K562 (cell line): Measurements from ENCODE around the gene CEP41.

Experiments used
- BCL6 ChIP-seq: fragments of 250-450 bp; sonication (Bioruptor Pico); IDR thresholded peaks from 2 replicates; pipeline ENCODE4 v1.4.0; 2020
- BMI1 ChIP-seq: fragments of 150-350 bp; IDR thresholded peaks from 2 replicates; pipeline ENCODE4 v1.6.1; 2014; ENCODE audit warnings: low read length
- CTCF ChIP-seq, 3 experiments: IDR thresholded peaks in 2 of 3; conservative IDR thresholded peaks in 1 of 3; 2 replicates each; pipeline ENCODE4 v1.5.1; 2011 to 2012; ENCODE audit warnings: low read length in 3 of 3, mild to moderate bottlenecking in 3 of 3, control low read depth in 2 of 3, improper control_type of control experiment in 1 of 3, inconsistent platforms in 1 of 3, low read depth in 1 of 3, mixed read lengths in 1 of 3, moderate library complexity in 1 of 3; ENCODE audit not compliant: insufficient read depth in 2 of 3
- E2F1 ChIP-seq: sonication (generic); formaldehyde crosslinking; IDR thresholded peaks from 2 replicates; pipeline ENCODE4 v1.8.1; 2023; ENCODE audit warnings: mild to moderate bottlenecking, missing genetic modification reagents, moderate library complexity
- FIP1L1 ChIP-seq: fragments of 200-400 bp; formaldehyde crosslinking; IDR thresholded peaks from 2 replicates; pipeline ENCODE4 v1.6.1; 2018; ENCODE audit warnings: mild to moderate bottlenecking, low read depth, low read length; ENCODE audit not compliant: poor library complexity, severe bottlenecking
- MEIS2 ChIP-seq: fragments of 450-650 bp; IDR thresholded peaks from 2 replicates; pipeline ENCODE4 v1.6.1; 2014; ENCODE audit warnings: mild to moderate bottlenecking; ENCODE audit not compliant: partially characterized antibody
- NFE2L1 ChIP-seq: fragments of 450-650 bp; IDR thresholded peaks from 2 replicates; pipeline ENCODE4 v1.6.1; 2016; ENCODE audit warnings: missing genetic modification characterization, low read depth, mild to moderate bottlenecking, missing compliant biosample characterization, moderate library complexity, borderline replicate concordance
- NRF1 ChIP-seq, 2 experiments: fragments of 450-650 bp; IDR thresholded peaks in 1 of 2; conservative IDR thresholded peaks in 1 of 2; 2 replicates each; pipeline ENCODE4 v1.6.1; 2014; ENCODE audit warnings: mild to moderate bottlenecking in 2 of 2
- POLR2AphosphoS5 ChIP-seq: IDR thresholded peaks from 2 replicates; pipeline ENCODE4 v1.6.1; 2011; ENCODE audit warnings: mild to moderate bottlenecking, low read depth, low read length, moderate library complexity; ENCODE audit not compliant: control insufficient read depth, insufficient read depth
- PREB ChIP-seq: sonication (generic); formaldehyde crosslinking; IDR thresholded peaks from 2 replicates; pipeline ENCODE4 v1.8.1; 2023; ENCODE audit warnings: mild to moderate bottlenecking, missing genetic modification reagents
- SMARCE1 ChIP-seq: fragments of 450-650 bp; IDR thresholded peaks from 2 replicates; pipeline ENCODE4 v1.7.1; 2016; ENCODE audit warnings: mild to moderate bottlenecking
- SPI1 ChIP-seq: IDR thresholded peaks from 2 replicates; pipeline ENCODE4 v1.6.1; 2011; ENCODE audit warnings: low read depth, low read length, control low read depth, borderline replicate concordance
- TEAD4 ChIP-seq, 2 experiments: sonication (generic) in 1 of 2; formaldehyde crosslinking in 1 of 2; IDR thresholded peaks; 2 replicates each; pipeline versions ENCODE4 v1.6.1 to v1.8.0; 2012 to 2022; ENCODE audit warnings: borderline replicate concordance in 1 of 2, inconsistent platforms in 1 of 2, low read length in 1 of 2, mild to moderate bottlenecking in 1 of 2, missing genetic modification reagents in 1 of 2
- ZNF263 ChIP-seq: sonication (generic); formaldehyde crosslinking; IDR thresholded peaks from 2 replicates; pipeline ENCODE4 v1.8.0; 2022; ENCODE audit warnings: mild to moderate bottlenecking, missing genetic modification reagents, borderline replicate concordance

DNA sequence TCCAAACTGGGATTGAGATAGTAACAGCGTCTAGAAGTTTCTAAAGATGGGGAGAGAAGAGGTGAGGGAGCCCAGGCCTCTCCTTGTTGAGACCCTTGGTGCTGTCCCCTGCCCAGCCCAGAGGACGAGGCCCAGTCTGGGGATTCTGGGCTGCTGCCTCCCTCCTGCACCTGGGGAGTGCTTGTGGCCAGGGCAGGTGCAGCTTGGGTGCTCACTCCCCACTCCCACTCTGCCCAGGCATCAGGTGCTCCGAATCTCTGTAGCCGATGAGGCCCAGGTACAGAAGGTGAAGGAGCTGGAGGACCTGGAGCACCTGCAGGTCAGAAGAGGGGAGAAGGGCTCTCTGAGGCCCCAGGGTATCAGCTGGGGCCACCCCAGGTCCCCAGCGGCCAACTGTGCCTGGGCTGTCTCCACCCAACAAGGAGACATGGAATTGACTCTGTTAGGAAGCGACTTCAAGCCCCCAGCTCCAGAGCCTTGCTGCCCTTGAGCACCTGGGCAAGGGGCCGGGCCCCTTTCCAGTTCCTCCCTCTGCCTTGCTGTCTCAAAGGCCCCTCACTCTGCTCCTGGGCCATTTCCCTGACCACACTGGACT, 59.9 kb downstream of the CEP41 start:
- TF ChIP-seq BCL6 (CRISPR knock-in tag), result no peak
- TF ChIP-seq NRF1 (conservative IDR thresholded peaks at IDR 0.05 in 1 of 2, IDR thresholded peaks at IDR 0.05 in 1 of 2), result no peak
- TF ChIP-seq CTCF (IDR thresholded peaks at IDR 0.05 in 2 of 3, conservative IDR thresholded peaks at IDR 0.05 in 1 of 3; ENCODE audit: insufficient read depth in 2 of 3, low read depth in 1 of 3, low read length in 3 of 3), result no peak
- TF ChIP-seq ZNF263 (CRISPR knock-in tag), result no peak
- TF ChIP-seq PREB (CRISPR knock-in tag), result no peak
- TF ChIP-seq TEAD4 (IDR thresholded peaks at IDR 0.05; ENCODE audit: low read length), result no peak
- no peak for TF ChIP-seq TEAD4 (CRISPR knock-in tag; IDR thresholded peaks at IDR 0.05; ENCODE audit: borderline replicate concordance)
- TF ChIP-seq FIP1L1, result no peak
- no peak for TF ChIP-seq MEIS2
- TF ChIP-seq NFE2L1, result no peak
- no peak for TF ChIP-seq BMI1
- TF ChIP-seq SPI1, result no peak
- TF ChIP-seq POLR2AphosphoS5, result no peak
- TF ChIP-seq E2F1, result no peak
- TF ChIP-seq SMARCE1, result no peak
